Ishikawa (cell line): ENCODE measurements around the gene VWA3B.

Experiments
- CEBPB ChIP-seq: IDR thresholded peaks from 2 replicates; pipeline ENCODE4 v1.6.1; 2012
- CREB1 ChIP-seq: IDR thresholded peaks from 2 replicates; pipeline ENCODE4 v1.6.1; 2012; ENCODE audit warnings: low read depth
- EGR1 ChIP-seq: IDR thresholded peaks from 2 replicates; pipeline ENCODE4 v1.6.1; 2012
- EP300 ChIP-seq: IDR thresholded peaks from 2 replicates; pipeline ENCODE4 v1.6.1; 2012; ENCODE audit warnings: borderline replicate concordance
- FOXM1 ChIP-seq: IDR thresholded peaks from 2 replicates; pipeline ENCODE4 v1.6.1; 2012; ENCODE audit warnings: low read depth, borderline replicate concordance
- NFIC ChIP-seq: IDR thresholded peaks from 2 replicates; pipeline ENCODE4 v1.6.1; 2012
- RAD21 ChIP-seq: IDR thresholded peaks from 2 replicates; pipeline ENCODE4 v1.6.1; 2012; ENCODE audit warnings: low read depth
- REST ChIP-seq: IDR thresholded peaks from 2 replicates; pipeline ENCODE4 v1.6.1; 2012; ENCODE audit warnings: low read depth, mild to moderate bottlenecking
- TAF1 ChIP-seq: IDR thresholded peaks from 2 replicates; pipeline ENCODE4 v1.6.1; 2012; ENCODE audit warnings: low read depth, mild to moderate bottlenecking
- TCF12 ChIP-seq: IDR thresholded peaks from 2 replicates; pipeline ENCODE4 v1.6.1; 2012; ENCODE audit warnings: low read depth
- TEAD4 ChIP-seq: IDR thresholded peaks from 2 replicates; pipeline ENCODE4 v1.6.1; 2012
- YY1 ChIP-seq: IDR thresholded peaks from 2 replicates; pipeline ENCODE4 v1.6.1; 2012; ENCODE audit warnings: low read depth
- ZBTB7A ChIP-seq: IDR thresholded peaks from 2 replicates; pipeline ENCODE4 v1.6.1; 2012; ENCODE audit warnings: low read depth
- TF ChIP-seq, protein P1 (sequence below): IDR thresholded peaks from 2 replicates; pipeline ENCODE4 v1.6.1; 2012
- TF ChIP-seq, protein P2 (sequence below): IDR thresholded peaks from 2 replicates; pipeline ENCODE4 v1.6.1; 2012

The VWA3B gene

DNA sequence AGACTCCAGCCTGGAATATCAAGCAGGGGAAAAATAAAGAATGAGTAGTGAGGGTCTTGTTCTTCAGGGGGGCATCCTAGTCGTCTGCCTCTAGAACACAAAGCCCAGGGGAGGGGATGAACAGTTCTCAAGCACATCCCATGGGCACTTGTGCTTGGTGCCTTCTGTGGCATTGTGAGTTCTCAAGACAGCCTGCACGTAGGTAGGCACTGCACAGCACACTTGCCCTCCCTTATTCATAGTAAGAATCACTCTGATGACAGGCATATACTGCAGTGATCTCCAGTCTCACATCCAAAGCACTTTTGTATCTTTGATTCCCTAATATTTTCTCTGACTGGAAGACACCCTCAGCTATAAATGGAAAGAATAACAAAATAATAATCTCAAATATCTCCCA lies 154.6 kb downstream of the VWA3B start:
- no peak for TF ChIP-seq EGR1
- no peak for TF ChIP-seq RAD21
- no peak for TF ChIP-seq NFIC
- TF ChIP-seq, protein P1, sequence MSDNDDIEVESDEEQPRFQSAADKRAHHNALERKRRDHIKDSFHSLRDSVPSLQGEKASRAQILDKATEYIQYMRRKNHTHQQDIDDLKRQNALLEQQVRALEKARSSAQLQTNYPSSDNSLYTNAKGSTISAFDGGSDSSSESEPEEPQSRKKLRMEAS: no peak

DNA sequence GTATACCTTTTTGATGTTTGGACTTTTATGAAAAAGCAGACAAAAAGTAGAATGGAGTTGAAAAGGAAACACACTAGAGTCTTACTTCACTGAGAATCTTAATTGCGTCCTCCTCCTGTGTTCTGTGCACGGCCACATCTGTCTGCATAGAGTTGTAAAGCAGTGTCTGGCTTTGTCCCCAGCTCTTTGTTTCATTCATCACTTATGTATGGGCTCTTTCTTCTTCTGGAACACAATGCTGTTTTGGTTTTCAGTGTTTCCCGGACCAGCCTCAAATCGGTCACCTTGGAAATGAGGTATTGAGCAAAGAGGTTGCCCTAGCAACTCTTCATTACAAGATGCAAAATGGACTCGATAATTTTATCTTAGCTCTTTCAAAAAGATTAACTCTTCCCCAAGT lies 155.0 kb downstream of the VWA3B start:
- TF ChIP-seq, protein P1: no peak
- TF ChIP-seq CEBPB: no peak
- no peak for TF ChIP-seq CREB1
- no peak for TF ChIP-seq YY1
- no peak for TF ChIP-seq EGR1
- TF ChIP-seq, protein P2, sequence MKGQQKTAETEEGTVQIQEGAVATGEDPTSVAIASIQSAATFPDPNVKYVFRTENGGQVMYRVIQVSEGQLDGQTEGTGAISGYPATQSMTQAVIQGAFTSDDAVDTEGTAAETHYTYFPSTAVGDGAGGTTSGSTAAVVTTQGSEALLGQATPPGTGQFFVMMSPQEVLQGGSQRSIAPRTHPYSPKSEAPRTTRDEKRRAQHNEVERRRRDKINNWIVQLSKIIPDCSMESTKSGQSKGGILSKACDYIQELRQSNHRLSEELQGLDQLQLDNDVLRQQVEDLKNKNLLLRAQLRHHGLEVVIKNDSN: no peak
- no peak for TF ChIP-seq REST
- TF ChIP-seq ZBTB7A: no peak
- no peak for TF ChIP-seq EP300
- no peak for TF ChIP-seq NFIC
- no peak for TF ChIP-seq RAD21
- no peak for TF ChIP-seq TAF1
- TF ChIP-seq TEAD4: no peak
- TF ChIP-seq FOXM1: no peak
- TF ChIP-seq TCF12: no peak

DNA sequence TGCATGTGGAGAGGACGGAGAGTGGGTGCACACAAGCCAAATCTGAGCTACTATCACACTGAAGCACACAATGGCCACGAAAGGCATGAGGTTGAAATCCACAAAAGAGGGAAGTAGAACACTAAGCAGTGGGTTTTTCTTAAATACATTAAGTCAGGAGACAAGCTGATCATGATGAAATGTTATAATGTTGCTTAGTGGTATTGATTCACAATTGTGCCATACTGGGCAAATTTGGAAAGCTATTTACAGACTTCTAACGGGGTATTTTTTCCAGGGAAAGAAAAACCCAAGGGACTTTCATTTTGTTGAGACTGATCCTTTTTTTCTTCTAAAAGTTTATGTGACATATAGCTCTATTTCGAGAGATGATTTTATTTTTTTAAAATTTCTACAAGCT lies 158.5 kb downstream of the VWA3B start:
- TF ChIP-seq NFIC (no peak), CREB1 (no peak), YY1 (no peak), REST (no peak), EGR1 (no peak), TAF1 (no peak), EP300 (no peak), RAD21 (no peak), FOXM1 (no peak), CEBPB (no peak)
- TF ChIP-seq, protein P2: no peak

DNA sequence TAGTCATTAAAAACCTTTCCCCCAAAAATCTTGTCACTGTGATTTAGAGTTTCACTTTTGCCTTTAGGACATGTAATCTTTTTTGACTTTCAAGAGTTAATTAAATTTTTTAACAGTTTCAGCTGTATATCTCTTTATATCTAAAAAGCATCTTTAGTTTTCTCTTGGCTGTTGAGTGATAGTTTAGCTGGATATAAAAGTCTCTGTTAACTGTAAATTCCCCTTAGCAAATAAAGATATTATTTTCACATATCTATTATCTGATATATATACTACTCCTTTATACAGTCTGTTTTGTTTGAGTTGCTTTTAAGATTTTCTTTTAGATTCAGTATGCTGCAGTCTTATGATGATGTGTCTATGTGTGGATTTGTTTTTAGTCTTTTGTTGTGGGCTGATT lies 160.4 kb downstream of the VWA3B start:
- no peak for TF ChIP-seq EGR1
- no peak for TF ChIP-seq ZBTB7A
- TF ChIP-seq, protein P2: no peak
- no peak for TF ChIP-seq CREB1
- no peak for TF ChIP-seq YY1
- TF ChIP-seq FOXM1: no peak
- TF ChIP-seq TEAD4: no peak
- TF ChIP-seq CEBPB: no peak
- TF ChIP-seq TCF12: no peak
- no peak for TF ChIP-seq NFIC
- no peak for TF ChIP-seq EP300
- TF ChIP-seq TAF1: no peak
- TF ChIP-seq, protein P1: no peak
- TF ChIP-seq REST: no peak
- TF ChIP-seq RAD21: no peak
